Right lobe of liver (tissue), 6 donors: ENCODE data around the gene SPTBN1. TPM values are rescaled to one million over a fixed set of nuclear protein-coding genes. Genes with fewer than 3 reads are reported as not detected.
A peak's percentile ranks its signal among the peaks of the same experiment; 100 is the strongest.

Experiments
- ATAC-seq, 4 donors: fragments of 200-7000 bp; cut with Tn5 transposase; one replicate each; pipeline ENCODE4 v1.9.1; 2020; ENCODE audit warnings: mild to moderate bottlenecking in 4 of 4, moderate library complexity in 4 of 4
- DNase-seq, 3 donors: peaks; one replicate each; pipeline ENCODE4 v3.0.0-alpha.2; 2020
- H3K27ac ChIP-seq, 3 donors: fragments of 200-600 bp; one replicate each; pipeline ENCODE4 v1.8.0; 2022
- H3K27me3 ChIP-seq, 2 donors: fragments of 200-600 bp; one replicate each; pipeline ENCODE4 v1.8.0; 2022
- H3K36me3 ChIP-seq, 4 donors: fragments of 200-600 bp; sonication (generic) in 1 of 4; one replicate each; pipeline versions ENCODE4 v1.5.1 to v1.8.0; 2017 to 2022; ENCODE audit warnings: control low read depth in 1 of 4
- H3K4me1 ChIP-seq, 4 donors: fragments of 200-600 bp; sonication (generic) in 1 of 4; one replicate each; pipeline versions ENCODE4 v1.5.1 to v1.8.0; 2017 to 2022; ENCODE audit warnings: control low read depth in 1 of 4
- H3K4me3 ChIP-seq, 3 donors: fragments of 200-600 bp; one replicate each; pipeline ENCODE4 v1.8.0; 2022
- H3K9me3 ChIP-seq, 4 donors: fragments of 200-600 bp; sonication (generic) in 1 of 4; one replicate each; pipeline versions ENCODE4 v1.5.1 to v1.8.0; 2017 to 2022; ENCODE audit warnings: control low read depth in 1 of 4
- CTCF ChIP-seq, 4 donors: fragments of 200-600 bp in 3 of 4; fragments of 450-650 bp in 1 of 4; IDR thresholded peaks; one replicate each; pipeline versions ENCODE4 v1.5.1 to v1.8.0; 2016 to 2022; ENCODE audit warnings: antibody characterized with exemption in 4 of 4, mild to moderate bottlenecking in 2 of 4
- POLR2A ChIP-seq: fragments of 450-650 bp; IDR thresholded peaks from one replicate; pipeline ENCODE4 v1.6.1; 2017; ENCODE audit warnings: antibody characterized with exemption, mild to moderate bottlenecking
- WGBS: methylation state at CpG from one replicate; pipeline ENCODE4 v1.1.6; 2018; ENCODE audit warnings: low coverage, low lambda C conversion rate; ENCODE audit not compliant: insufficient coverage; ENCODE audit errors: missing lambda C conversion rate; 5-methylcytosine and 5-hydroxymethylcytosine counted together
- intact Hi-C, 2 donors: fragments of 100-400 bp; cut with DNase I; formaldehyde crosslinking; loops; one replicate each; pipeline versions ENCODE4 v1.11.2 to v1.14.1; 2022
- total RNA-seq, 6 experiments: library from RNA; depleted of rRNA in 2 of 6; stranded (reverse); fragments of >200 nt in 2 of 6; fragmentation: NEBNext Ultra II Directional in 3 of 6; extraction: Animal tissue kit (Norgen Biotek cat#: 25700) in 3 of 6; gene quantifications; one replicate each; pipeline versions ENCODE4 v1.1.0 to v1.2.4, GENCODE V29; 2016 to 2023
- donor health status: DM: no; HTN: yes; CAD: no.
- donor health status: DM: no; HTN: no; CAD: no.
- donor health status: DM: no; HTN: no; CAD: no.
- donor health status: DM: no; HTN: yes; CAD: no.
- donor health status: DM: no; HTN: yes; CAD: no.

SPTBN1 gene
- total RNA-seq, 6 experiments from 2014 or later: 107 to 315 (median 227) TPM

GRCh38 chr2:54614819-54615218, 158.7 kb downstream of the SPTBN1 start:
- Histone ChIP-seq H3K9me3 (no peaks in the 10 kb centered on the region), H3K27ac (peak overlapping the region in 1 of 3 donors; percentile 16), H3K36me3 (peaks cover 0 to 17% (median 6%) of the 10 kb centered on the region in 4 donors), H3K27me3 (no peaks in the 10 kb centered on the region), H3K4me1 (peaks cover 0 to 82% (median 36%) of the 10 kb centered on the region in 4 donors), H3K4me3 (no peak overlapping the region)
- DNase-seq: no peak
- intact Hi-C loops: no loop called here
- TF ChIP-seq POLR2A (no peak), CTCF (IDR thresholded peaks at IDR 0.05) (no peak)
- no peak for ATAC-seq

- WGBS: 68% methylated on average over 3 of the region's 5 CpGs
- no peak for DNase-seq
- no peak overlapping the region for H3K4me3 ChIP-seq
- peak overlapping the region in 1 of 3 donors; percentile 61 for H3K27ac ChIP-seq
- H3K4me1 ChIP-seq: peaks cover 0 to 70% (median 30%) of the 10 kb centered on the region in 4 donors
- no peaks in the 10 kb centered on the region for H3K9me3 ChIP-seq
- intact Hi-C loops: no loop called here
- ATAC-seq: no peak
- no peak for TF ChIP-seq POLR2A
- no peak for TF ChIP-seq CTCF (IDR thresholded peaks at IDR 0.05)
- H3K27me3 ChIP-seq: no peaks in the 10 kb centered on the region
- peaks cover 0 to 17% (median 7%) of the 10 kb centered on the region in 4 donors for H3K36me3 ChIP-seq
Observed at GRCh38 chr2:54615832-54616534, 159.9 kb downstream of the SPTBN1 start.

GRCh38 chr2:54617409-54617808, 161.3 kb downstream of the SPTBN1 start:
- DNase-seq (peak in 1 of 3 donors; percentile 77), ATAC-seq (peak; percentile 6 to 87 (median 72))
- no peaks in the 10 kb centered on the region for H3K27me3 ChIP-seq
- no peaks in the 10 kb centered on the region for H3K9me3 ChIP-seq
- no peak overlapping the region for H3K4me3 ChIP-seq
- TF ChIP-seq POLR2A (no peak), CTCF (IDR thresholded peaks at IDR 0.05) (no peak)
- peaks cover 0 to 31% (median 10%) of the 10 kb centered on the region in 4 donors for H3K36me3 ChIP-seq
- peak overlapping the region; percentile 19 to 71 (median 49) for H3K27ac ChIP-seq
- intact Hi-C loops: no loop called here
- H3K4me1 ChIP-seq: peaks cover 0 to 56% (median 23%) of the 10 kb centered on the region in 4 donors
- WGBS: 18% methylated on average over 7 of the region's 7 CpGs

- ATAC-seq (peak; percentile 19 to 51 (median 37)), DNase-seq (no peak)
- peaks cover 0 to 41% (median 13%) of the 10 kb centered on the region in 4 donors for H3K4me1 ChIP-seq
- peaks cover 0 to 46% (median 19%) of the 10 kb centered on the region in 4 donors for H3K36me3 ChIP-seq
- WGBS: 46% methylated on average over 5 of the region's 5 CpGs
- no peak overlapping the region for H3K4me3 ChIP-seq
- no peaks in the 10 kb centered on the region for H3K27me3 ChIP-seq
- TF ChIP-seq CTCF (IDR thresholded peaks at IDR 0.05) (no peak), POLR2A (no peak)
- peak overlapping the region; percentile 1 to 71 (median 49) for H3K27ac ChIP-seq
- H3K9me3 ChIP-seq: no peaks in the 10 kb centered on the region
- intact Hi-C loops: no loop called here
Observed at GRCh38 chr2:54618646-54619565, 162.8 kb downstream of the SPTBN1 start.
